Calu3 (cell line): Measurements from ENCODE around the gene GRIK3. TPM values are rescaled to one million over a fixed set of nuclear protein-coding genes. Genes with fewer than 3 reads are reported as not detected.
A peak's percentile ranks its signal among the peaks of the same experiment; 100 is the strongest.

Source experiments
- BruUV-seq: library from RNA; stranded (reverse); fragments of 400-500 nt; replicated peaks from 2 replicates; lab custom pipeline; 2021; lab: Mats Ljungman, UMichigan
- CTCF ChIA-PET: fragments of 300-600 bp; sonication (Branson Sonifier 250); formaldehyde crosslinking; loops from one replicate; lab custom pipeline; 2022; ENCODE audit warnings: antibody characterized with exemption; lab: Charles Lee
- DNase-seq: peaks from one replicate; pipeline ENCODE4 v3.0.0; 2022
- H3K27ac Mint-ChIP-seq: one replicate; pipeline ENCODE4 v1.8.0; 2022; ENCODE audit warnings: mixed read lengths; ENCODE audit not compliant: unreplicated experiment
- H3K27me3 Mint-ChIP-seq: one replicate; pipeline ENCODE4 v1.8.0; 2022; ENCODE audit warnings: mixed read lengths; ENCODE audit not compliant: unreplicated experiment
- H3K36me3 Mint-ChIP-seq: one replicate; pipeline ENCODE4 v1.8.0; 2022; ENCODE audit warnings: mild to moderate bottlenecking, moderate library complexity, mixed read lengths; ENCODE audit not compliant: insufficient read depth, unreplicated experiment
- H3K4me1 Mint-ChIP-seq: one replicate; pipeline ENCODE4 v1.8.0; 2022; ENCODE audit warnings: mild to moderate bottlenecking, low read depth, mixed read lengths; ENCODE audit not compliant: unreplicated experiment
- H3K4me3 Mint-ChIP-seq: one replicate; pipeline ENCODE4 v1.8.0; 2022; ENCODE audit warnings: mild to moderate bottlenecking, low read depth, moderate library complexity, mixed read lengths; ENCODE audit not compliant: unreplicated experiment
- H3K9me3 Mint-ChIP-seq: one replicate; pipeline ENCODE4 v1.8.0; 2022; ENCODE audit warnings: low read depth, mixed read lengths; ENCODE audit not compliant: unreplicated experiment
- intact Hi-C: fragments of 100-400 bp; cut with micrococcal nuclease; formaldehyde crosslinking; loops from one replicate; pipeline ENCODE4 v1.10.0; 2022; ENCODE audit not compliant: unreplicated experiment
- total RNA-seq: library from RNA; stranded (reverse); gene quantifications from 2 replicates; pipeline ENCODE4 v1.2.3, GENCODE V29; 2022
- TF ChIP-seq, protein P1 (sequence below): fragments of 200-600 bp; IDR thresholded peaks from one replicate; pipeline ENCODE4 v1.8.0; 2022; ENCODE audit warnings: antibody characterized with exemption; ENCODE audit not compliant: unreplicated experiment

Gene GRIK3
- total RNA-seq, 1 experiment from 2014 or later = not detected

DNA sequence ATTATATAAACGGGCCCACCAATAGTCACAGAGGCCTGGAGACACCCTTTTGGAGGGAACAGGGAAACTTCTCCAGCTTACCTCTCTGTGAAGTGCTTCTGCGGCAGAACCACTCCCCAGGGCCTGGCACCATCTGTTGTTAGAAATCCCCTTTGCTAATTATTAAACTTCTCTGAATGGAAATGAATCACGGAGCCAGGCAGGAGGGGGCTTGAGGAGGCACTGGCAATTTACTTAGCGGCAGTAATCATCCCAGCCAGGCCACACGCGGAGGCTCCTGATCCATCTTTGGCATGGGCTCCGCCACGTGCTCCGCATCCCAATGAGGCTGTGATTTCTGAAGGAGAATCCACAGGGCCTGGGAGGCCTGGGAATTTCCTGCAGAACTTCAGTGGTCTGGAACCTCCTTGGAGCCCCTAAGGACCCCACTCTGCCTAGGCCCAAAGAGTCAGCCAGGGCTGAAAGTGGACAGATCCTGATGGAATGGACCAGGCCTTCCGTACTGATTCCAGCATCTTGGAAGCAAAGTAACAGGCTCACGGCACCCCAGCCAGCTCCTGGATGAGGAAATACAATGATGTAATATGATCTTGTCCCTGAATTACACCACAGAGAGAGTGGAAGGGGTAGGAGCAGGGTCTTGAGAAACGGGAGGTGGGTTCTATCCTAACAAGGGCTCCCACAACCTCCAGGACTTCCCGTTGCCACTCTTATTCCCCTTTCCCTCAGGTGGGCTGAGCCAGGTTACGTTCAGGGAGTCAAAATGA is 62.3 kb downstream of the GRIK3 start:
- CTCF ChIA-PET = no interaction called here
- BruUV-seq = no TSS peak
- TF ChIP-seq, protein P1, sequence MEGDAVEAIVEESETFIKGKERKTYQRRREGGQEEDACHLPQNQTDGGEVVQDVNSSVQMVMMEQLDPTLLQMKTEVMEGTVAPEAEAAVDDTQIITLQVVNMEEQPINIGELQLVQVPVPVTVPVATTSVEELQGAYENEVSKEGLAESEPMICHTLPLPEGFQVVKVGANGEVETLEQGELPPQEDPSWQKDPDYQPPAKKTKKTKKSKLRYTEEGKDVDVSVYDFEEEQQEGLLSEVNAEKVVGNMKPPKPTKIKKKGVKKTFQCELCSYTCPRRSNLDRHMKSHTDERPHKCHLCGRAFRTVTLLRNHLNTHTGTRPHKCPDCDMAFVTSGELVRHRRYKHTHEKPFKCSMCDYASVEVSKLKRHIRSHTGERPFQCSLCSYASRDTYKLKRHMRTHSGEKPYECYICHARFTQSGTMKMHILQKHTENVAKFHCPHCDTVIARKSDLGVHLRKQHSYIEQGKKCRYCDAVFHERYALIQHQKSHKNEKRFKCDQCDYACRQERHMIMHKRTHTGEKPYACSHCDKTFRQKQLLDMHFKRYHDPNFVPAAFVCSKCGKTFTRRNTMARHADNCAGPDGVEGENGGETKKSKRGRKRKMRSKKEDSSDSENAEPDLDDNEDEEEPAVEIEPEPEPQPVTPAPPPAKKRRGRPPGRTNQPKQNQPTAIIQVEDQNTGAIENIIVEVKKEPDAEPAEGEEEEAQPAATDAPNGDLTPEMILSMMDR = no peak
- Mint-ChIP-seq H3K27ac (no peak overlapping the region), H3K4me1 (no peaks in the 10 kb centered on the region), H3K4me3 (no peak overlapping the region), H3K9me3 (no peaks in the 10 kb centered on the region), H3K27me3 (peaks cover 91% of the 10 kb centered on the region), H3K36me3 (no peaks in the 10 kb centered on the region)
- DNase-seq = no peak
- intact Hi-C loops = no loop called here

DNA sequence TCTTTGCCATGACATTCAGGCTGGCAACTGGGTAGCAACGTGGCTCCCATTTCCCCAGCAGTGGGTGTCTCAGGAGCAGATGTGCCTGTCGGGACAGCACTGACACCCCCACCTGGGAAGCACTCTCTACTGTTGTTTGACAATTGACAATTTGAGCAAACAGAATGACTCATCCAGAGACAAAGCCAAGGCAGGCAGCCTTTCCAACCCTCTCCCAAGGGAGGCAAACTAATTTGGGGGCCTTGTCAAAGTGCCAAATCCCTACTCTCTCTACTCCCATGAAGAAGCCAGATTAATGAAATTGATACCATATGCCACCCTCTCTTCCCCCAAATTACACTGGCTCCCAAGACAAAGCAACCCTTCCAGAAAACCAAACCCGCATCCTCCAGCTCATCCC is 65.6 kb downstream of the GRIK3 start:
- Mint-ChIP-seq H3K27me3 (peaks cover 91% of the 10 kb centered on the region), H3K4me3 (no peak overlapping the region), H3K27ac (no peak overlapping the region), H3K36me3 (no peaks in the 10 kb centered on the region), H3K9me3 (no peaks in the 10 kb centered on the region), H3K4me1 (no peaks in the 10 kb centered on the region)
- CTCF ChIA-PET = no interaction called here
- TF ChIP-seq, protein P1 = no peak
- no peak for DNase-seq
- intact Hi-C loops = no loop called here
- BruUV-seq = no TSS peak

DNA sequence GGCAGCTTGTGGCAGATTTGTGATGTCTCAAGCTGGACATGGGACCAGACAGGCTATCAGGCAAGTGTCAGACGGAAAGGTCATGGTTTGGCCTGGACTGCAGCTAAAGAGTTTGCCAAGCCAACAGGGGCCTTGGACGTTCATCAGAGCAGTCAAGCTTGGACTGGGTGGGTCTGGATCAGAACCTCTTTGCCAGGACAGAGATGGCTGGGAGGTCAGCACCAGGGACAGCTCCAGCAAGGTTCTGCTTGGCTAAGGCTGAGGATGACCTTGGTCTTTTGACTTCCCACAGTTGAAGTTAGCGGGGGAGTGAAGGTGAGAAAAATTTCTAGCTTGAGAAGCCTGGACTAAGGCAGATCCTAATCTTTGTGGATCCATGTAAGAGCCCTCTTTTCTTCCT is 68.1 kb downstream of the GRIK3 start:
- Mint-ChIP-seq H3K4me3 (no peak overlapping the region), H3K36me3 (no peaks in the 10 kb centered on the region), H3K27me3 (peaks cover 91% of the 10 kb centered on the region), H3K9me3 (no peaks in the 10 kb centered on the region), H3K27ac (no peak overlapping the region), H3K4me1 (no peaks in the 10 kb centered on the region)
- intact Hi-C loops = no loop called here
- peak; percentile 24 for DNase-seq
- TF ChIP-seq, protein P1 = no peak
- CTCF ChIA-PET = no interaction called here
- BruUV-seq = no TSS peak

DNA sequence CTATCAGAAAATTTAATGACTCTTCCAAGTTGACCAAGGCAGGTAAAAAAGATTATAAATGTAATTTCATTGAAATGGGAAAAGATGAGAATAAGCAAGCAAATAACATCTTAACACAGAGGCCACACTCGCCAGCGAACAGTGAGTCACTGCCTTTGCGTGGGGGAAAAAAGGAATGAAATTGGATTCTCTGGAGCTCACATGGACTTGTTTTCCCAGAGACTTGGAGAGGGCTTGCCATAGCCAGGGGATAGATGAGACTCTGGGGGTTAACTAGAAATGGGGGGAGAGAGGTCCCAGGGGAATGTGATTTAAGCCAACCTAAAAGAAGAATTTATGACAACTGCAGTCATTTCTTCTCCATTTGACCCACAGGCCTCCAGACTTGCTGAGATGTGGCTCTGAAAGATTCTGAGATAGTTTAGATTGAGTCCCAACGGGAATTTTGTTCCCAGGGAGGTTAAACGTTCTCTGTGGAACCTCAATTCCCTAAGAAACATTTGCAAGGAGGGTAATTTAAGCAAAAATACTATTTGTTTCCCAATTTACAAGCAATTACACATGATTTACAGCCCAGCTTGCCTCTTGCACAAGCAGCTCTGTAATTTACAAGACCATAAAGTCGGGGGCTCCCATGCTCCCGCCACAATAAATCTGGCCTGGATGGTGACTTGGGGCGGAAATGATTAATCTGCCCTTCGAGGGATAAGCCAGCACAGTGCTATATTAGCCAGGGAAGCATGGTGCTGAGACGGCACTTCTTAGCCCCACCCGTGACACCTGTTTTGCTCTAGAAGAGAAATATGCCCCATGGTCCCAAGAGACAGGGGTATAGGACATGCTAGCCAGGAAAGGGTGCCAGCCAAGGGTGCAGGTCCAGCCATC is 68.8 kb downstream of the GRIK3 start:
- Mint-ChIP-seq H3K27me3 (peaks cover 91% of the 10 kb centered on the region), H3K9me3 (no peaks in the 10 kb centered on the region), H3K36me3 (no peaks in the 10 kb centered on the region), H3K4me1 (no peaks in the 10 kb centered on the region), H3K4me3 (no peak overlapping the region), H3K27ac (no peak overlapping the region)
- no TSS peak for BruUV-seq
- TF ChIP-seq, protein P1 = no peak
- CTCF ChIA-PET = no interaction called here
- intact Hi-C loops = no loop called here
- DNase-seq = no peak
